Measurements from ENCODE around the gene FAM217A. TPM values are rescaled to one million over a fixed set of nuclear protein-coding genes. Genes with fewer than 3 reads are reported as not detected.

The FAM217A gene
- total RNA-seq, 4 donors from 2014 or later: not detected

DNA sequence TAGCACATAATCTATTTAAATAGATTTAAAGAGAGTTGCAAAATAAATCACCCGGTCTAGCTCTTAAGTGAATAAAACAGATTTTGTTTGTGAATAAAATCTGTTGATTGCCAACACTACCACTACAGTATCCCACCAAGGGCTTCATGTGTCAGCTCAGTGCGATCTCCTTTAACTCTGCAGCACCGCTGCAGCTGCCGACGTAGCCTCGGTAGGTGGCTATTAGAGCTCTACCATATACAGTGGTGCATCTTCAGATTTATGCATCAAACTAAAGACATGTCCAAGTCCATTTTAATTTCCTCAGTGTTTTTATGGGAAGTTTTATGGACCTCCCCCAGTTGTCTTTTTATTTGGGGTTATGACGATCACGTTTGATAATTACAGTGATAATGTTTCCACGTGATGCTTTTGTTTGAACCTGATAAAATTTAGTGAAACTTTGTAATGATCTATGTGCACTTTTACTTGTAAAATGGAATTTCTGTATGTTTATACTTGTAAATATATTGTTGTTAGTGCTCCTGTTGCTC lies 29.7 kb upstream of the FAM217A start:
- WGBS, 2 donors: 86 to 90% methylated on average over 9 of the region's 9 CpGs
- peaks cover 0 to 13% (median 0%) of the 10 kb centered on the region in 3 donors for H3K4me1 ChIP-seq
- peak overlapping the region in 1 of 4 donors; percentile 12 for H3K27ac ChIP-seq
- H3K36me3 ChIP-seq: no peaks in the 10 kb centered on the region
- H3K9me3 ChIP-seq: no peaks in the 10 kb centered on the region
- no peak overlapping the region for H3K4me3 ChIP-seq
- no peak for TF ChIP-seq POLR2A (IDR thresholded peaks at IDR 0.05)
- TF ChIP-seq, protein P1, sequence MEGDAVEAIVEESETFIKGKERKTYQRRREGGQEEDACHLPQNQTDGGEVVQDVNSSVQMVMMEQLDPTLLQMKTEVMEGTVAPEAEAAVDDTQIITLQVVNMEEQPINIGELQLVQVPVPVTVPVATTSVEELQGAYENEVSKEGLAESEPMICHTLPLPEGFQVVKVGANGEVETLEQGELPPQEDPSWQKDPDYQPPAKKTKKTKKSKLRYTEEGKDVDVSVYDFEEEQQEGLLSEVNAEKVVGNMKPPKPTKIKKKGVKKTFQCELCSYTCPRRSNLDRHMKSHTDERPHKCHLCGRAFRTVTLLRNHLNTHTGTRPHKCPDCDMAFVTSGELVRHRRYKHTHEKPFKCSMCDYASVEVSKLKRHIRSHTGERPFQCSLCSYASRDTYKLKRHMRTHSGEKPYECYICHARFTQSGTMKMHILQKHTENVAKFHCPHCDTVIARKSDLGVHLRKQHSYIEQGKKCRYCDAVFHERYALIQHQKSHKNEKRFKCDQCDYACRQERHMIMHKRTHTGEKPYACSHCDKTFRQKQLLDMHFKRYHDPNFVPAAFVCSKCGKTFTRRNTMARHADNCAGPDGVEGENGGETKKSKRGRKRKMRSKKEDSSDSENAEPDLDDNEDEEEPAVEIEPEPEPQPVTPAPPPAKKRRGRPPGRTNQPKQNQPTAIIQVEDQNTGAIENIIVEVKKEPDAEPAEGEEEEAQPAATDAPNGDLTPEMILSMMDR (IDR thresholded peaks at IDR 0.05): no peak
- H3K27me3 ChIP-seq: no peaks in the 10 kb centered on the region
- DNase-seq: no peak
- intact Hi-C loops (cut with DNase I): no loop called here

DNA sequence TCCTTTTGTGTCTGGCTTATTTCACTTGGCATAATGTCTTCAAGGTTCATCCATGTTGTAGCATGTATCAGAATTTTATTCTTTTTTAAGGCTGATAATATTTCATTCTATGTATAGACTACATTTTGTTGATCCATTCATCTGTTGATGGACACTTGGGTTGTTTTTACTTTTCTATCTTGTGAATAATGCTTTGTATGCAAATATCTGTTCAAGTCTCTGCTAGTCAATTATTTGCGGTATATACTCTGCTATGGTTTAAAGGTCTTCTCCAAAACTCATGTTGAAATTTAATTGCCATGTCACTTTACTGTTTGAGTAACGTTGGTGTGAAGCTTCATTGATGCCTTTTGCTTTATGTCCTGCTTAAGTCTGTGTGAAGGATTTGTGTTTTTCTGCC lies 28.9 kb upstream of the FAM217A start:
- 63 to 80% methylated on average over 2 of the region's 2 CpGs for WGBS, 2 donors
- TF ChIP-seq, protein P1 (IDR thresholded peaks at IDR 0.05): no peak
- Histone ChIP-seq H3K27ac (no peak overlapping the region), H3K4me1 (peaks cover 0 to 13% (median 0%) of the 10 kb centered on the region in 3 donors), H3K9me3 (no peaks in the 10 kb centered on the region), H3K27me3 (no peaks in the 10 kb centered on the region), H3K36me3 (no peaks in the 10 kb centered on the region), H3K4me3 (no peak overlapping the region)
- DNase-seq: no peak
- intact Hi-C loops (cut with DNase I): no loop called here

DNA sequence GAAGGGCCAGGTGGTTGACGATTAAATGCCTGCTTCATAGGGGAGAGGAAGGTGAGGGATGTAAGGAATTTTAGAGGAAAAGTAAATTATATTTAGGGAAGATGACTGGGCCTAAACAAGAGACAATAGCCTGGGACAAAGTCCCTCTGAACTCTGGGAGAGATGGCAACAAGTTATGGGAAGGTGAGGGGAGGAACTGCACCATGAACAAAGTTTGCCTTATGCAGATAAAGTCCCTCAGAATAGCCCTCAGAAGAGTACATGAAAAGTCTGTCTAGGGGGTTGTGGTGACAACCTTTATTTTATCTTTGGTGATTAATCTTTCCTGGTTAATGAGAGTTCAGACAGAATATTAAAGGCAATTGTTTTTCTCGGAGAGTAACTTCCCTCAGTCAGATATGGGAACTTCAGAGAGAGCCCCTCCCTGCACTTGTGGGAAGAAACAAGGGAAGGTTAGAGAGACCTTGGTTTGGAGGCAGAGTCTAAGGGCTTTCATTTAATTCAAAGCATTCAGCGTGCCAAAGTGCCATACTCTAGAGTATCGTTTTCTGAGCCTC lies 27.1 kb upstream of the FAM217A start:
- no peak overlapping the region for H3K4me3 ChIP-seq
- WGBS, 2 donors: 78 to 86% methylated on average over 4 of the region's 4 CpGs
- no peak for TF ChIP-seq POLR2A (IDR thresholded peaks at IDR 0.05)
- TF ChIP-seq, protein P1 (IDR thresholded peaks at IDR 0.05): no peak
- no peaks in the 10 kb centered on the region for H3K9me3 ChIP-seq
- H3K4me1 ChIP-seq: peaks cover 0 to 13% (median 0%) of the 10 kb centered on the region in 3 donors
- no peaks in the 10 kb centered on the region for H3K27me3 ChIP-seq
- intact Hi-C loops (cut with DNase I): no loop called here
- H3K36me3 ChIP-seq: no peaks in the 10 kb centered on the region
- H3K27ac ChIP-seq: no peak overlapping the region
- DNase-seq: no peak

DNA sequence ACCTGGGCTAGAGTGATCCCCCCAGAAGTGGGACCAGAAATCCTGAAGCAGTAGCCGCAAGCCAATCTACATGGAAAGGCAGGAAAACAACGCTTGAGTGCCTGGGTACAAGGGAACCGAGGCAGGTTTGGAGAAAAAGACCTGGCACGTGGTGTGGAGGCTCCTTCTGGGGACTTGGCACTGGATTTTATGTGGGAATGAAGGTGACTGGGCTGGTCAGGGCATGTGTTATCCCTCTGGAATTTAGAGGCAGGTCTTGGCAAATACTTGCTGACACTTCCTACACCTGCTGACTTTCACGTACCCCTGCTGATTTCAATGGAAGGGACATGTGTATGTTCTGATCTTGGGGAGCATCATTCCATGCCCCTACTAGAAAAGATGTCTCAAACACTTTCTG lies 25.0 kb upstream of the FAM217A start:
- no peak for DNase-seq
- no peaks in the 10 kb centered on the region for H3K9me3 ChIP-seq
- no peak overlapping the region for H3K4me3 ChIP-seq
- H3K27me3 ChIP-seq: no peaks in the 10 kb centered on the region
- intact Hi-C loops (cut with DNase I): no loop called here
- peaks cover 0 to 8% (median 0%) of the 10 kb centered on the region in 3 donors for H3K4me1 ChIP-seq
- 44 to 50% methylated on average over 5 of the region's 5 CpGs for WGBS, 2 donors
- TF ChIP-seq, protein P1 (IDR thresholded peaks at IDR 0.05): no peak
- no peak for TF ChIP-seq POLR2A (IDR thresholded peaks at IDR 0.05)
- H3K36me3 ChIP-seq: no peaks in the 10 kb centered on the region
- H3K27ac ChIP-seq: no peak overlapping the region

DNA sequence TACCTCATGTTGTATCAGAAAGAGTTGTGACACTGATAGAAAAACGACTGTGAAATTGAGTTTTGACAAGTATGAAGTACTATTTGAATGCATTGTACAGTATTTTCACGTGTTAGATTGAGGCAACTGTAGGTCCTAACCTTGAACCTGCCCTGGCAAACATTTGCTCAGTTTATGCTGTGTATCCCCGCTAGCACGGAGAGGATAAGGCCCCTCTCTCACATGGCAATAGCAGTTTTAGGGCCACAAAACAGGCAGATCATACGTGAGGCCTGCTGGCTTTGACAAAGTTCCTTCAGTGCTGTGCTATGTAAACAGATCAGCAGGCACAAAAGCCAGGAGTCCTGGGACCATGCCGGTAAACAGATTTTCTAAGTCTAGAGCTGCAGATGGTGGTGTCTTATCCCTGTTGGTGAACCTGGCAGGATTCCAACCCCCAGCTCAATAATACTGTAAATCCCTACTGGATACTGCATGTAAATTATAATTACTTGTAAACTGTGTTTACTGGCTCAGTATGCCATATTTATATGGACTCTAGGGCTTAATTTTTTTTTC lies 23.8 kb upstream of the FAM217A start:
- H3K4me3 ChIP-seq: no peak overlapping the region
- peaks cover 0 to 8% (median 0%) of the 10 kb centered on the region in 3 donors for H3K4me1 ChIP-seq
- H3K9me3 ChIP-seq: no peaks in the 10 kb centered on the region
- H3K36me3 ChIP-seq: no peaks in the 10 kb centered on the region
- no peak for DNase-seq
- no peak overlapping the region for H3K27ac ChIP-seq
- WGBS, 2 donors: 57 to 64% methylated on average over 4 to 6 of the region's 6 CpGs
- TF ChIP-seq, protein P1 (IDR thresholded peaks at IDR 0.05): no peak
- TF ChIP-seq POLR2A (IDR thresholded peaks at IDR 0.05): no peak
- intact Hi-C loops (cut with DNase I): no loop called here
- no peaks in the 10 kb centered on the region for H3K27me3 ChIP-seq
